H54 (cell line): ENCODE measurements around the gene TMEM164.

Experiments used
- DNase-seq: peaks from one replicate; pipeline ENCODE4 v3.0.0; 2011; ENCODE audit warnings: low spot score, mixed read lengths; ENCODE audit not compliant: insufficient read length
- FAIRE-seq: peaks from 3 replicates; lab custom pipeline; 2011; peaks lifted over from hg19 to GRCh38; lab: Jason Lieb, UNC
- POLR2A ChIP-seq: IDR thresholded peaks from 2 replicates; pipeline ENCODE4 v1.6.1; 2011; ENCODE audit warnings: low read depth, mild to moderate bottlenecking, low read length

The TMEM164 gene

DNA sequence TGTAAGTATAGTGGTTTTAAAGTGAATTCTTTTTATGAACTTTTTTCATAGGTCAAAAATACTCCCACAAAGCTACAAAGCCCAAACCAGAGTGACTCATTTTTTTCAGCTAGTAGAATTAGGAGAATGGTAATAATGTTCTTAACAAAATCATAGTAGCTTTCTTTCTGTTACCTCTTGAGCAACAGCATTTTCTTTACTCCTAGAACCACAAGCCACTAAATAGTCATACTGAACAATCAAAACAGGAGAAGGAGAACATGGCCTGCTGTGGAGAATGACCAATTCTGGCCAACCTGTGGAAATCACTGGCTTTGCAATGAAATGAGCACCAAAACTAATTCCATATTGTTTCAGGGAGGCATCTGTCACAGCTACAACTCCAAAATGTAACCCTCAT, 202.1 kb downstream of the TMEM164 start:
- DNase-seq, result no peak
- FAIRE-seq, result peak; percentile 43
- no peak for TF ChIP-seq POLR2A

DNA sequence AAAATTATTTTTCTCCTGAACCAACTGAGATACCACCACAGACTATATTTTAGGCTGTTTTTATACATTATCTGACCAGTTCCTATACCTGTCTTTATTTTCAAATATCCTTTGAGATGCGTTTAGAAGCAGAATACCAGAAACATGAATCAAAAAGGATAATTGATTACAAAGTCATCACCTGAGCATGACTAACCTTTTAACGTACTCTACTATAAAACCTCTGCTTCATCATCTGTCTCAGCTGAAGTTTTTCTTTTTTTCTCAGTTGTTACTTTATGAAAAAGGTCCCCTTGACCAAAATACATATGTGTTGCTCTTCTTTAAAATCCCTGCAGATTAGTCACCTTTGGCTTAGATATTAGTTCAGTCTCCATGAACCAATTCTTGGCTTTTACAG, 205.2 kb downstream of the TMEM164 start:
- FAIRE-seq (no peak), DNase-seq (no peak)

GRCh38 chrX:110210417-110211139, 207.7 kb downstream of the TMEM164 start:
- TF ChIP-seq POLR2A, result no peak
- no peak for DNase-seq
- peak; percentile 96 for FAIRE-seq

More for the DNA sequence above, 205.2 kb downstream of the TMEM164 start:
- TF ChIP-seq POLR2A, result no peak

DNA sequence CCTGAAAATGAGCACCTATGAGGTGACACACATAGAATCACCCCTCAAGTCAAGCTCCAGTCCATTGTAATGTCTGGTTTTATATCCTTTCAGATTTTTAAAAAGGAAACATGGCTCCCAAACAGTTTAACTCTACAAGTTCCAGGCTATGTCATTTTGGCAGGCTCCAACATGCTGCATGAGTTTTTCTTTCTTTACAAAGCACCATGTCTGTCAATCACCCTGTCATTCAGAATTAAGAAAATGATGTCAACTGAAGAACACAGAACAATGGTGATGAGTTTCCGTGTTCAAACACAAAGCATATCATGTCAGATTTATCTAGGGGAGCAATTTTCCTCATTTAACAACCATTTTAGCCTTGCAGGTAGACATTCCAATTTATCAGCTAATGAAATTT, 208.4 kb downstream of the TMEM164 start:
- no peak for FAIRE-seq
- TF ChIP-seq POLR2A, result no peak

DNA sequence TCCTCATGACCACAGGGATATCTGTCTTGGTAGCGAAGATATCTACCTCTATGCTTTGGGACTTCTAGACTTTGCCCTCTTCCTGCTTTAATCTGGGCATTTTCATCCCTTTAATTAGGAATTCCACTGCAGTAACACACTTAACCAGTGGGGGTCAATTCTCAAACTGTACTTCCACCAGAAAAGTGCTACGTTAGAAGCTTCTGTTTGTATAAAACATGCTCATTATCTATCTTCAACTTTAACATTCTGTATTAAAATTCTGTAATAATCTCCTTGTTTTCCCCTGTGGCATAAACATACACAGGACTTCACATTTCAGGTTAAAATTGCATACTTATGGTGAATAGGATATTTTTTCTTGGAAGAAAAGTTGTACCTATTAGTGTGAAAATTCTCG, 209.4 kb downstream of the TMEM164 start:
- FAIRE-seq (no peak), DNase-seq (no peak)
- TF ChIP-seq POLR2A, result no peak

More for the DNA sequence above, 208.4 kb downstream of the TMEM164 start:
- no peak for DNase-seq

DNA sequence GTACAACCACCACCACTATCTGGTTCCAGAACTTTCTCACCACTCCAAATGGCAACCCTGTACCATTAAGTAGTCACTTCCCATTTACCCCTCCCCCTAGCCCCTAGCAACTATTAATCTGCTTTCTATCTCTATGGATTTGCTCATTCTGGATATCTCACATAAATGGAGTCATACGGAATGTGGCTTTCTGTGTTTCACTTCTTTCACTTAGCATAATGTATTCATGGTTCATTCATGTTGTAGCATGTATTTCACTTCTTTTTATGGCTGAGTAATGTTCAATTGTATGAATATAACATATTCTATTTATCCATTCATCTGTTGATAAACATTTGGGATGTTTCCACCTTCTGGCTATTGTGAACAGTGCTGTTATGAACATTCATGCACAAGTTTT, 210.3 kb downstream of the TMEM164 start:
- FAIRE-seq, result no peak
- TF ChIP-seq POLR2A, result no peak
- no peak for DNase-seq

DNA sequence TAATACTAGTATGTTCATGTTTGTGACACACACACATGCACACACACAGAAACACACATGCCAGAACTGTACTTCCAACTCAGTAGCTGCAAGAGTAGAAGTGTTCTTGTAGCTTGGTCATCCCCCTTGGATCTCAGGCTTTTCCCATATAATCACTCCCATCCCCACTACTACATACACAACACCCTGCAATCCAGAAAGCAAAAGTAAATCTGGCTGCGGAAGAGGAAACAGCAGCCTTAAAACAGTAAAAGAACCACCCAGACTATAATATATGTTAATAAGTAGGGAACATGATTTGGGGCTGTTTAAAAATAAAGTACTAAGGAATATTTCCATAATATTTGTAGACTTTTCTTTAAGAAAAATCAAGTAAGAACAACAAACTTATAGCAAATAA, 211.8 kb downstream of the TMEM164 start:
- no peak for TF ChIP-seq POLR2A
- DNase-seq (no peak), FAIRE-seq (no peak)

DNA sequence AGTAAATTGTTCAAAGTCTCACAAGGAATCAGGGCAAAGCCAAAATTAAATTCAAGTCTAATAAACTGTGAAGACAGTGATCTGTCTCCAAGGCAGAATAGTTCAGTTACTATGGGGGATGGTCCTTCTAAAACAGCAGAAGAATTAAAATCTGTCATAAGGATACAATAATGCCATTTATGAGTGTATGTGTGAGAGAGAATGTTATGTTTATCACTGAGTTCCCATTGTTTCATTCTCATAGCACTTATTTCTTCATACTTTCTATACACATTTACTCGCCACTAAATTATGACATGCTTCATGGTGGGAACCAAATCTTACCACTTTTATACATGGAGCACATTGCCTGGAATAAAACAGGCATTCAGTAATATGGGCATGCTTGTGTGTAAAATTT, 212.5 kb downstream of the TMEM164 start:
- no peak for TF ChIP-seq POLR2A
- no peak for FAIRE-seq
- no peak for DNase-seq

DNA sequence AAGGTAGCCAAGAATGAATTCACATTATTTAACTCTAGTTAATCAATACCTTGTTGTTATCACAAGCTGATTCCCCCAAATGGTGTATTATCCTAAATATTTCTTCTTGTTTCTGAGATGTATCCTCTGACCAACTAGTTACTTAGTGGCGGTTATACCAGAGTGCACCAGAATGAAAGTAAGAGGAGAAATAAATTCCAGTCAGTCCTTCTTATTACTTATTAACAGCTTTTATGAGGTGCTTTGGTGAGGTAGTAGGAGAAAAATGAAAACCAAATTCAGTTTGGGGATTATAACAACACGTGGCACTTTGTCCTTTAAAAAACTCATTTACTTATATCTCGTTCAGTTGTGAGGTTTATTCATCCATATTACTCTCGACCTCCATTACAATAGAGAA, 213.1 kb downstream of the TMEM164 start:
- FAIRE-seq, result no peak
- no peak for DNase-seq
- no peak for TF ChIP-seq POLR2A

DNA sequence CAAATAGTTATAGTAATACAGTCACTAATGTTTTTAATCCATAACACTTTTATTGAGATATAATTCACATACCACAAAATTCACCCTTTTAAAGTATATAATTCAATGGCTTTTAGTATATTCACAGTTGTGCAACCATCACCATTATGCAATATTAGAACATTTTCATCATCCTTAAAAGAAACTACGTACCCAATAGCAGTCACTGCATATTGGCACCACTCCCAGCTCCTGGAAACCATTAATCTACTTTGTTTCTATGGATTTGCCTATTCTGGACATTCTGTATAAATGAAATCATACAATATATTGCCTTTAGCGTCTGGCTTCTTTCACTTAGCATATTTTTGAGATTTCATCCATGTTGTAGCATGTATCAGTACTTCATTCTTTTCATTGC, 215.7 kb downstream of the TMEM164 start:
- DNase-seq (no peak), FAIRE-seq (no peak)
- no peak for TF ChIP-seq POLR2A

- TF ChIP-seq POLR2A, result no peak
- FAIRE-seq (peak; percentile 93), DNase-seq (no peak)
Observed at GRCh38 chrX:110219920-110220319, 217.0 kb downstream of the TMEM164 start.

- no peak for FAIRE-seq
Observed at GRCh38 chrX:110222497-110223257, 219.8 kb downstream of the TMEM164 start.

DNA sequence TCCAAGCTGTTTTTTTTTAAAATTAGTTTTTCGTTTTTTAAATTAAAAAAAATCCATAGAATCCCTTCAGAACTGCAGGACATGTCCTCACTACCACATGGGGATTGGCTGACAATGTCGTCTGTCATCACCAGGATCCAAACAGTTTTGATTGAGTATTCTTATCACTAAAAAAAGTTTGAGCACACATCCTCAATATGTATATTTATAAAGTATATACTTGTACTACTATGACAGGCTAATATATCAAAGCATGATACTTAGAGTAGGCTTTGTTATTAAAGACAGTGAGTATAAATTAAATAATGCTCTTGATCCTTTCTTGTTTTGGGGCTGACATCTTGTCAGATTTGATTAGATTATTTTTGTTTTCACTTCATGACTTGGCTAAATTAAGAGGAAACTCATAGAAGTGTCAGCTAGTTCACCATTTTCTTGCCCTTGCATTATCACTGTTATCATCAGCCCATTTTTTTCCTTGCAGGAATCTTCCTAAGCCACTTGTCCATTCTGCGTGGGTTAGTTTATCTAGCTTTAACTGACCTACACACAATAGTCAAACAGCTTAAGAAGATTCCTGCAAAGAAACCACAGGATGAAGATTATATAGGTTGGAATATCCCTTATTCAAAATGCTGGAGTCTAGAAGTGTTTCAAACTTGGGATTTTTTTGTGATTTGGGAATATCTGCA, 222.2 kb downstream of the TMEM164 start:
- no peak for TF ChIP-seq POLR2A
- DNase-seq (no peak), FAIRE-seq (no peak)

More at GRCh38 chrX:110222497-110223257, 219.8 kb downstream of the TMEM164 start:
- DNase-seq, result no peak
- no peak for TF ChIP-seq POLR2A

DNA sequence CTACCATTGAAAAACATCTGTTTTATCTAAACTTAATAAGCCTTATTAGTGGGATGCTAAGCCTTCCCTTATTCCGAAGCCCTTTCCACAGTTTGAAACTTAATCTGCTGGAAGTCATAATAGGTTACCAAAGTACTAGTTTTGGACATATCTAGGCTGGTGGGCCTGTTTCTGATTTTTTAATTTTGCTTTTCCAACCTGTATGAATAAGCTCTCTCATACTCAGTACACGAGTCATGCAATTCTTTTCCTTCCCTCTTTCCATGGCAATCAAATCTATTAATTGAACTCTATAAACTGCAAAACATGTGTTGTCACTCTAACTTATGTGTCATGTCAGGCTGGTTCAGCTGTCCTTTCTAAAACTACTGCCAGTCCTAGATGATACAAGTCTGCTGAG, 224.0 kb downstream of the TMEM164 start:
- FAIRE-seq (no peak), DNase-seq (no peak)
- TF ChIP-seq POLR2A, result no peak
